Activated naive CD8-positive, alpha-beta T cell treated with anti-CD3 and anti-CD28 coated beads, Interleukin-2, amount 10 ng/mL, durations not matched to agents 7 days and 5 days (primary cell): ENCODE results near the gene ATP6AP2. TPM values are rescaled to one million over a fixed set of nuclear protein-coding genes. Genes with fewer than 3 reads are reported as not detected.

ENCODE experiments used
- total RNA-seq, 2 experiments: library from RNA; stranded (reverse); gene quantifications; one replicate each; pipeline ENCODE4 v1.2.3, GENCODE V29; 2021

The ATP6AP2 gene
- total RNA-seq, 2 experiments from 2014 or later, result 58.6 to 66.9 TPM

Other genes starting within 250 kb of the ATP6AP2 start
- gene MPC1L, start 42.5 kb downstream of the ATP6AP2 start, total RNA-seq, result not detected
- 10 to 100 TPM; 26.6 to 26.7 TPM for gene CXorf38, start 66.6 kb downstream of the ATP6AP2 start, total RNA-seq
- gene MED14, start 154.6 kb downstream of the ATP6AP2 start, total RNA-seq, result 10 to 100 TPM; 40.3 to 51.4 TPM